NOMO-1 (cell line): Measurements from ENCODE around the gene AP2A1.

ENCODE experiments used
- DNase-seq, 2 experiments: peaks; one replicate each; lab custom pipeline; 2025; ENCODE audit not compliant: unreplicated experiment in 2 of 2; lab: John Stamatoyannopoulos, UW

Gene AP2A1

GRCh38 chr19:49852631-49853126 is 85.9 kb downstream of the AP2A1 start:
- no peak for DNase-seq

- DNase-seq, result no peak
Observed at GRCh38 chr19:49853852-49854377, 87.1 kb downstream of the AP2A1 start.

- no peak for DNase-seq
Observed at GRCh38 chr19:49854378-49855263, 87.8 kb downstream of the AP2A1 start.

- no peak for DNase-seq
Observed at GRCh38 chr19:49855277-49855675, 88.5 kb downstream of the AP2A1 start.

GRCh38 chr19:49855676-49856573 is 89.1 kb downstream of the AP2A1 start:
- no peak for DNase-seq

- no peak for DNase-seq
Observed at GRCh38 chr19:49856574-49857021, 89.8 kb downstream of the AP2A1 start.
